Breast epithelium (tissue), 4 donors: Measurements from ENCODE around the gene NUCB2. TPM values are rescaled to one million over a fixed set of nuclear protein-coding genes. Genes with fewer than 3 reads are reported as not detected.
"Not testable (repeated sequence)": the region's sequence is repeated elsewhere in the genome, so short reads cannot be mapped to it uniquely, and the experiment has no call there.

ENCODE experiments used
- DNase-seq, 2 donors: peaks; one replicate each; pipeline ENCODE4 v3.0.0-alpha.2; 2019; ENCODE audit warnings: low spot score in 2 of 2
- H3K27ac ChIP-seq, 2 donors: fragments of 200-600 bp; sonication (generic) in 1 of 2; one replicate each; pipeline ENCODE4 v1.5.1; 2016 to 2019; ENCODE audit warnings: mild to moderate bottlenecking in 1 of 2
- H3K27me3 ChIP-seq, 2 donors: fragments of 200-600 bp; sonication (generic) in 1 of 2; one replicate each; pipeline versions ENCODE4 v1.5.1 to v1.6.0; 2017 to 2019; ENCODE audit warnings: control low read depth in 1 of 2, mild to moderate bottlenecking in 1 of 2
- H3K36me3 ChIP-seq: fragments of 200-600 bp; one replicate; pipeline ENCODE4 v1.5.1; 2019
- H3K4me1 ChIP-seq, 2 donors: fragments of 200-600 bp; sonication (generic); one replicate each; pipeline ENCODE4 v1.5.1; 2016 to 2019; ENCODE audit warnings: control low read depth in 1 of 2
- H3K4me3 ChIP-seq, 3 donors: fragments of 200-600 bp; sonication (generic); 1 replicate in 2 of 3; 2 replicates in 1 of 3; pipeline ENCODE4 v1.5.1; 2016 to 2019; ENCODE audit warnings: mild to moderate bottlenecking in 3 of 3, moderate library complexity in 2 of 3
- H3K9me3 ChIP-seq, 2 donors: fragments of 200-600 bp; sonication (generic) in 1 of 2; one replicate each; pipeline ENCODE4 v1.5.1; 2016 to 2019; ENCODE audit warnings: control low read depth in 1 of 2
- POLR2A ChIP-seq: fragments of 450-650 bp; IDR thresholded peaks from one replicate; pipeline ENCODE4 v1.6.1; 2016; ENCODE audit warnings: antibody characterized with exemption, mild to moderate bottlenecking, moderate library complexity
- POLR2AphosphoS5 ChIP-seq, 3 donors: sonication (generic); formaldehyde crosslinking; IDR thresholded peaks; one replicate each; pipeline ENCODE4 v1.6.1; 2017; ENCODE audit warnings: antibody characterized with exemption in 3 of 3
- intact Hi-C: fragments of 100-400 bp; cut with DNase I; formaldehyde crosslinking; loops from one replicate; pipeline ENCODE4 v1.15.1; 2023; ENCODE audit warnings: low total_unique reads
- total RNA-seq, 3 donors: library from RNA; depleted of rRNA; stranded (reverse); fragments of >200 nt; gene quantifications; one replicate each; pipeline ENCODE4 v1.1.0, GENCODE V29; 2016
- TF ChIP-seq, protein P1 (sequence below), 3 donors: fragments of 450-650 bp; IDR thresholded peaks; one replicate each; pipeline ENCODE4 v1.5.1; 2016 to 2017; ENCODE audit warnings: antibody characterized with exemption in 3 of 3, mild to moderate bottlenecking in 3 of 3, moderate library complexity in 3 of 3

NUCB2 gene
- total RNA-seq, 3 donors from 2014 or later = 32.6 to 131 (median 69.1) TPM

- Histone ChIP-seq H3K27ac (no peak overlapping the region), H3K4me3 (no peak overlapping the region), H3K9me3 (no peaks in the 10 kb centered on the region), H3K36me3 (no peaks in the 10 kb centered on the region), H3K4me1 (no peaks in the 10 kb centered on the region), H3K27me3 (no peaks in the 10 kb centered on the region)
- DNase-seq = no peak
- intact Hi-C loops = no loop called here
- TF ChIP-seq, protein P1, sequence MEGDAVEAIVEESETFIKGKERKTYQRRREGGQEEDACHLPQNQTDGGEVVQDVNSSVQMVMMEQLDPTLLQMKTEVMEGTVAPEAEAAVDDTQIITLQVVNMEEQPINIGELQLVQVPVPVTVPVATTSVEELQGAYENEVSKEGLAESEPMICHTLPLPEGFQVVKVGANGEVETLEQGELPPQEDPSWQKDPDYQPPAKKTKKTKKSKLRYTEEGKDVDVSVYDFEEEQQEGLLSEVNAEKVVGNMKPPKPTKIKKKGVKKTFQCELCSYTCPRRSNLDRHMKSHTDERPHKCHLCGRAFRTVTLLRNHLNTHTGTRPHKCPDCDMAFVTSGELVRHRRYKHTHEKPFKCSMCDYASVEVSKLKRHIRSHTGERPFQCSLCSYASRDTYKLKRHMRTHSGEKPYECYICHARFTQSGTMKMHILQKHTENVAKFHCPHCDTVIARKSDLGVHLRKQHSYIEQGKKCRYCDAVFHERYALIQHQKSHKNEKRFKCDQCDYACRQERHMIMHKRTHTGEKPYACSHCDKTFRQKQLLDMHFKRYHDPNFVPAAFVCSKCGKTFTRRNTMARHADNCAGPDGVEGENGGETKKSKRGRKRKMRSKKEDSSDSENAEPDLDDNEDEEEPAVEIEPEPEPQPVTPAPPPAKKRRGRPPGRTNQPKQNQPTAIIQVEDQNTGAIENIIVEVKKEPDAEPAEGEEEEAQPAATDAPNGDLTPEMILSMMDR (IDR thresholded peaks at IDR 0.05) = no peak
- TF ChIP-seq POLR2A (no peak), POLR2AphosphoS5 (IDR thresholded peaks at IDR 0.05) (no peak)
Measured at GRCh38 chr11:17260020-17260419, 16.5 kb upstream of the NUCB2 start.

DNA sequence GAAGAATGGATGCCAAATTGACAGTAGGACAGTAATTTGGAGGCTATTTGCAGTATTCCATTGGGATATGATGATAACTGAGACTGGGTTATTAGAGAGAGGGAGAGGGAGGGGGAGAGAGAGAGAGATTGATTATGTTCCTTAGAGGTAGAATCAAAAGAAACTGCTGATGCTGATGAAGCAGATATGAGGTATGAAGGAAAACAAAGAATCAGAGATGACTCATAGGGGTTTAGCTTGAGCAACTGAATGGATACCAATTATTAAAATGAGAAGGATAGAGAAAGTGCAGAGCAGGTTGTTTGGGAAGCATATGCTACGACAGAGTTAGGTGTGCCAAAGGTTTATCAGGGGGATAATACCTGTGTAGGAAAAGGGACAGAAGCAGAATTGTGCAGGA, 12.8 kb upstream of the NUCB2 start:
- no peaks in the 10 kb centered on the region for H3K36me3 ChIP-seq
- TF ChIP-seq, protein P1 (IDR thresholded peaks at IDR 0.05) = no peak
- TF ChIP-seq POLR2A (no peak), POLR2AphosphoS5 (IDR thresholded peaks at IDR 0.05) (no peak)
- intact Hi-C loops = no loop called here

GRCh38 chr11:17266781-17267180, 9.8 kb upstream of the NUCB2 start:
- no peaks in the 10 kb centered on the region for H3K36me3 ChIP-seq
- H3K4me1 ChIP-seq = no peaks in the 10 kb centered on the region
- no peak for DNase-seq
- H3K4me3 ChIP-seq = no peak overlapping the region
- intact Hi-C loops = no loop called here
- H3K27ac ChIP-seq = no peak overlapping the region
- TF ChIP-seq POLR2AphosphoS5 (IDR thresholded peaks at IDR 0.05) (no peak), POLR2A (no peak)
- TF ChIP-seq, protein P1 (IDR thresholded peaks at IDR 0.05) = no peak
- no peaks in the 10 kb centered on the region for H3K9me3 ChIP-seq
- no peaks in the 10 kb centered on the region for H3K27me3 ChIP-seq

More for the DNA sequence above, 12.8 kb upstream of the NUCB2 start:
- no peaks in the 10 kb centered on the region for H3K27me3 ChIP-seq
- H3K4me1 ChIP-seq = no peaks in the 10 kb centered on the region
- no peak overlapping the region for H3K27ac ChIP-seq
- DNase-seq = no peak
- no peaks in the 10 kb centered on the region for H3K9me3 ChIP-seq
- no peak overlapping the region for H3K4me3 ChIP-seq

DNA sequence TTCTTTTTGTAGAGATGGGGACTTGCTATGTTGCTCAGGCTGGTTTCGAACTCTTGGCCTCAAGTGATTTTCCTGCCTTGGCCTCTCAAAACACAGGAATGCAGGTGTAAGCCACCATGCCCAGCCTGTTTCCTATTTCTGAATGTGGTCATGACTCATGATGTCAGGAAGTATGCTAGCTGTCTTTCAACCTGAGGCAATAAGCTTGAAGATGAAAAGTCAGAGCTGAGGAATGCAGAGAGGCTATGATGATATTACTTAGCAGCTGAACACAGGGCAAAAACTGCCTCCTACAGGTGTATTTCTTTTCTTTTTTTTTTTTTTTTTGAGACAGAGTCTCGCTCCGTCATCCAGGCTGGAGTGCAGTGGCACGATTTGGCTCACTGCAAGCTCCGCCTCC, 9.0 kb upstream of the NUCB2 start:
- Histone ChIP-seq H3K9me3 (no peaks in the 10 kb centered on the region), H3K36me3 (no peaks in the 10 kb centered on the region), H3K4me1 (no peaks in the 10 kb centered on the region), H3K27ac (no peak overlapping the region), H3K4me3 (no peak overlapping the region), H3K27me3 (no peaks in the 10 kb centered on the region)
- no peak for DNase-seq
- TF ChIP-seq POLR2AphosphoS5 (IDR thresholded peaks at IDR 0.05) (no peak), POLR2A (no peak)
- TF ChIP-seq, protein P1 (IDR thresholded peaks at IDR 0.05) = no peak
- intact Hi-C loops = no loop called here

DNA sequence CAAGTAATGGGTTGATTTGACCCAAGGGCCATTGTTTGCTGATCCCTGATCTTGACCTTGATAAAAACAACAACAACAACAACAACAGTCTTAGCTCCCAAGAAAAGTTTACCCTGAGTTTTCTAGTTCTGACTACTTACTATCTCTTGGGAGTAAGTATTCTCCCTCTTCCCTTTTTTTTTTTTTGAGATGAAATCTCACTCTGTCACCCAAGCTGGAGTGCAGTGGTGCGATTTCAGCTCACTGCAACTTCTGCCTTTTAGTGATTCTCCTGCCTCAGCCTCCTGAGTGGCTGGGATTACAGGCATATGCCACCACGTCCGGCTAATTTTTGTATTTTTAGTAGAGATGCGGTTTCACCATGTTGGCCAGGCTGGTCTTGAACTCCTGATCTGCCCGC, 8.0 kb upstream of the NUCB2 start:
- H3K4me1 ChIP-seq, intact Hi-C loops, H3K27me3 ChIP-seq, H3K36me3 ChIP-seq, H3K27ac ChIP-seq, H3K4me3 ChIP-seq, DNase-seq, H3K9me3 ChIP-seq: not testable (repeated sequence)

GRCh38 chr11:17268902-17269301, 7.6 kb upstream of the NUCB2 start:
- Histone ChIP-seq H3K9me3 (no peaks in the 10 kb centered on the region), H3K4me3 (no peak overlapping the region), H3K27me3 (no peaks in the 10 kb centered on the region), H3K36me3 (no peaks in the 10 kb centered on the region), H3K27ac (no peak overlapping the region), H3K4me1 (no peaks in the 10 kb centered on the region)
- TF ChIP-seq POLR2A = no peak
- no peak for TF ChIP-seq POLR2AphosphoS5 (IDR thresholded peaks at IDR 0.05)
- TF ChIP-seq, protein P1 (IDR thresholded peaks at IDR 0.05) = no peak
- intact Hi-C loops = no loop called here
- no peak for DNase-seq
